Measurements from ENCODE around the gene TTC21A. TPM values are rescaled to one million over a fixed set of nuclear protein-coding genes. Genes with fewer than 3 reads are reported as not detected.

Gene TTC21A
- total RNA-seq, 6 donors from 2014 or later, result 7.4 to 52.4 (median 14.3) TPM

GRCh38 chr3:39177708-39178332 is 70.3 kb downstream of the TTC21A start:
- ATAC-seq (ENCODE audit: low FRiP score in 2 of 2) (peak; percentile 77 to 84), DNase-seq (peak; percentile 95)
- H3K27ac ChIP-seq, result peak overlapping the region; percentile 87 to 94 (median 94)
- TF ChIP-seq POLR2A (IDR thresholded peaks at IDR 0.05), result peak in 3 of 4 donors; percentile 73 to 82 (median 79)
- no peak for TF ChIP-seq CTCF (IDR thresholded peaks at IDR 0.05)
- TF ChIP-seq POLR2AphosphoS5 (IDR thresholded peaks at IDR 0.05), result peak; percentile 94 to 95
- TF ChIP-seq EP300 (IDR thresholded peaks at IDR 0.05), result peak; percentile 82 to 91 (median 84)
- H3K4me3 ChIP-seq, result peak overlapping the region in 3 of 4 donors; percentile 34 to 47 (median 45)
- H3K9me3 ChIP-seq, result no peaks in the 10 kb centered on the region
- no peaks in the 10 kb centered on the region for H3K27me3 ChIP-seq
- H3K4me1 ChIP-seq, result peaks cover 48 to 61% (median 55%) of the 10 kb centered on the region in 4 donors
- H3K36me3 ChIP-seq, result no peaks in the 10 kb centered on the region
- 1% methylated on average over 26 to 29 of the region's 32 CpGs for WGBS, 2 donors

GRCh38 chr3:39178553-39178952 is 71.1 kb downstream of the TTC21A start:
- Histone ChIP-seq H3K4me1 (peaks cover 48 to 66% (median 58%) of the 10 kb centered on the region in 4 donors), H3K27me3 (no peaks in the 10 kb centered on the region), H3K4me3 (peak overlapping the region in 2 of 4 donors; percentile 45 to 47), H3K9me3 (no peaks in the 10 kb centered on the region), H3K36me3 (no peaks in the 10 kb centered on the region), H3K27ac (peak overlapping the region; percentile 87 to 94 (median 94))
- 49 to 66% methylated on average over 4 of the region's 4 CpGs for whole genome bisulfite sequencing, 2 donors
- ATAC-seq (ENCODE audit: low FRiP score in 2 of 2) (no peak), DNase-seq (no peak)
- peak; percentile 26 to 74 for TF ChIP-seq POLR2AphosphoS5 (IDR thresholded peaks at IDR 0.05)
- TF ChIP-seq EP300 (IDR thresholded peaks at IDR 0.05), result peak in 2 of 4 donors; percentile 23 to 40
- no peak for TF ChIP-seq CTCF (IDR thresholded peaks at IDR 0.05)

GRCh38 chr3:39180183-39180545 is 72.7 kb downstream of the TTC21A start:
- no peaks in the 10 kb centered on the region for H3K27me3 ChIP-seq
- peak overlapping the region; percentile 87 to 94 (median 94) for H3K27ac ChIP-seq
- WGBS, 2 donors, result 52 to 58% methylated on average over 3 of the region's 3 CpGs
- no peaks in the 10 kb centered on the region for H3K36me3 ChIP-seq
- peaks cover 48 to 66% (median 58%) of the 10 kb centered on the region in 4 donors for H3K4me1 ChIP-seq
- peak overlapping the region in 3 of 4 donors; percentile 31 to 48 (median 43) for H3K4me3 ChIP-seq
- TF ChIP-seq CTCF (IDR thresholded peaks at IDR 0.05) (no peak), EP300 (IDR thresholded peaks at IDR 0.05) (no peak), POLR2A (IDR thresholded peaks at IDR 0.05) (no peak), POLR2AphosphoS5 (IDR thresholded peaks at IDR 0.05) (no peak)
- no peak for DNase-seq
- ATAC-seq (ENCODE audit: low FRiP score in 2 of 2), result no peak
- no peaks in the 10 kb centered on the region for H3K9me3 ChIP-seq

GRCh38 chr3:39180546-39181346 is 73.3 kb downstream of the TTC21A start:
- no peaks in the 10 kb centered on the region for H3K27me3 ChIP-seq
- no peaks in the 10 kb centered on the region for H3K36me3 ChIP-seq
- no peaks in the 10 kb centered on the region for H3K9me3 ChIP-seq
- TF ChIP-seq POLR2A (IDR thresholded peaks at IDR 0.05) (peak in 2 of 4 donors; percentile 52 to 71), POLR2AphosphoS5 (IDR thresholded peaks at IDR 0.05) (peak; percentile 79 to 85), EP300 (IDR thresholded peaks at IDR 0.05) (peak in 3 of 4 donors; percentile 55 to 93 (median 70)), CTCF (IDR thresholded peaks at IDR 0.05) (peak; percentile 6 to 79 (median 52))
- WGBS, 2 donors, result 2 to 6% methylated on average over 29 to 42 of the region's 64 CpGs
- peak; percentile 91 to 93 for ATAC-seq (ENCODE audit: low FRiP score in 2 of 2)
- H3K4me3 ChIP-seq, result peak overlapping the region; percentile 14 to 48 (median 37)
- peak; percentile 98 to 99 for DNase-seq
- peak overlapping the region; percentile 87 to 94 (median 94) for H3K27ac ChIP-seq
- H3K4me1 ChIP-seq, result peaks cover 48 to 66% (median 58%) of the 10 kb centered on the region in 4 donors
